Ishikawa (cell line): ENCODE data around the gene CEP120.

Source experiments
- CEBPB ChIP-seq: IDR thresholded peaks from 2 replicates; pipeline ENCODE4 v1.6.1; 2012
- EP300 ChIP-seq: IDR thresholded peaks from 2 replicates; pipeline ENCODE4 v1.6.1; 2012; ENCODE audit warnings: borderline replicate concordance
- MAX ChIP-seq: IDR thresholded peaks from 2 replicates; pipeline ENCODE4 v1.6.1; 2012
- RAD21 ChIP-seq: IDR thresholded peaks from 2 replicates; pipeline ENCODE4 v1.6.1; 2012; ENCODE audit warnings: low read depth
- REST ChIP-seq: IDR thresholded peaks from 2 replicates; pipeline ENCODE4 v1.6.1; 2012; ENCODE audit warnings: low read depth, mild to moderate bottlenecking
- TAF1 ChIP-seq: IDR thresholded peaks from 2 replicates; pipeline ENCODE4 v1.6.1; 2012; ENCODE audit warnings: low read depth, mild to moderate bottlenecking
- TCF12 ChIP-seq: IDR thresholded peaks from 2 replicates; pipeline ENCODE4 v1.6.1; 2012; ENCODE audit warnings: low read depth
- TEAD4 ChIP-seq: IDR thresholded peaks from 2 replicates; pipeline ENCODE4 v1.6.1; 2012
- USF1 ChIP-seq: IDR thresholded peaks from 2 replicates; pipeline ENCODE4 v1.6.1; 2012
- YY1 ChIP-seq: IDR thresholded peaks from 2 replicates; pipeline ENCODE4 v1.6.1; 2012; ENCODE audit warnings: low read depth
- ZBTB7A ChIP-seq: IDR thresholded peaks from 2 replicates; pipeline ENCODE4 v1.6.1; 2012; ENCODE audit warnings: low read depth

GRCh38 chr5:123438244-123438643 is 15.0 kb upstream of the CEP120 start:
- TF ChIP-seq ZBTB7A (no peak), TEAD4 (no peak), USF1 (no peak), MAX (no peak), EP300 (no peak), TCF12 (no peak), YY1 (no peak), REST (no peak), RAD21 (no peak), TAF1 (no peak), CEBPB (no peak)
